ENCODE measurements around the gene DBP.

The DBP gene

GRCh38 chr19:48671446-48671995 lies 34.3 kb upstream of the DBP start:
- no peak for TF ChIP-seq REST (IDR thresholded peaks at IDR 0.05; ENCODE audit: insufficient read depth in 1 of 2, low read depth in 2 of 2, low read length in 2 of 2)
- TF ChIP-seq SIN3A (IDR thresholded peaks at IDR 0.05; ENCODE audit: borderline replicate concordance, insufficient read depth, low read length) = no peak
- no peak for TF ChIP-seq POLR2AphosphoS5 (IDR thresholded peaks at IDR 0.05; ENCODE audit: low read depth, low read length)
- no peak for TF ChIP-seq FOXP2 (optimal IDR thresholded peaks at IDR 0.05; ENCODE audit: borderline replicate concordance, extremely low read depth, extremely low read length, insufficient read depth)

GRCh38 chr19:48670699-48671445 lies 33.7 kb upstream of the DBP start:
- TF ChIP-seq POLR2AphosphoS5 (IDR thresholded peaks at IDR 0.05; ENCODE audit: low read depth, low read length) (no peak), TAF1 (IDR thresholded peaks at IDR 0.05; ENCODE audit: borderline replicate concordance, insufficient read depth, low read length) (no peak), FOXP2 (optimal IDR thresholded peaks at IDR 0.05; ENCODE audit: borderline replicate concordance, extremely low read depth, extremely low read length, insufficient read depth) (no peak), SIN3A (IDR thresholded peaks at IDR 0.05; ENCODE audit: borderline replicate concordance, insufficient read depth, low read length) (no peak), REST (IDR thresholded peaks at IDR 0.05; ENCODE audit: insufficient read depth in 1 of 2, low read depth in 2 of 2, low read length in 2 of 2) (no peak)

- TF ChIP-seq REST (IDR thresholded peaks at IDR 0.05; ENCODE audit: insufficient read depth in 1 of 2, low read depth in 2 of 2, low read length in 2 of 2) = no peak
- no peak for TF ChIP-seq SIN3A (IDR thresholded peaks at IDR 0.05; ENCODE audit: borderline replicate concordance, insufficient read depth, low read length)
- no peak for TF ChIP-seq POLR2AphosphoS5 (IDR thresholded peaks at IDR 0.05; ENCODE audit: low read depth, low read length)
- no peak for TF ChIP-seq TAF1 (IDR thresholded peaks at IDR 0.05; ENCODE audit: borderline replicate concordance, insufficient read depth, low read length)
- TF ChIP-seq FOXP2 (optimal IDR thresholded peaks at IDR 0.05; ENCODE audit: borderline replicate concordance, extremely low read depth, extremely low read length, insufficient read depth) = no peak
Observed at GRCh38 chr19:48669903-48670668, 32.9 kb upstream of the DBP start.

- no peak for TF ChIP-seq POLR2AphosphoS5 (IDR thresholded peaks at IDR 0.05; ENCODE audit: low read depth, low read length)
Observed at GRCh38 chr19:48668761-48669160, 31.6 kb upstream of the DBP start.

- TF ChIP-seq REST (IDR thresholded peaks at IDR 0.05; ENCODE audit: insufficient read depth in 1 of 2, low read depth in 2 of 2, low read length in 2 of 2) (no peak), FOXP2 (optimal IDR thresholded peaks at IDR 0.05; ENCODE audit: borderline replicate concordance, extremely low read depth, extremely low read length, insufficient read depth) (no peak), POLR2AphosphoS5 (IDR thresholded peaks at IDR 0.05; ENCODE audit: low read depth, low read length) (no peak), SIN3A (IDR thresholded peaks at IDR 0.05; ENCODE audit: borderline replicate concordance, insufficient read depth, low read length) (no peak), TAF1 (IDR thresholded peaks at IDR 0.05; ENCODE audit: borderline replicate concordance, insufficient read depth, low read length) (no peak)
Observed at GRCh38 chr19:48668332-48668731, 31.2 kb upstream of the DBP start.
